Superior temporal gyrus (tissue), 1 donor: ENCODE data around the gene EFCAB9.
"Not testable (repeated sequence)": the region's sequence is repeated elsewhere in the genome, so short reads cannot be mapped to it uniquely, and the experiment has no call there.

ENCODE experiments used
- DNase-seq: peaks from one replicate; pipeline ENCODE4 v3.0.0-alpha.2; 2016; ENCODE audit errors: extremely low spot score

EFCAB9 gene

GRCh38 chr5:172188033-172188892 lies 5.7 kb upstream of the EFCAB9 start, which contains the start of gene STK10:
Gene STK10, minus strand, starts transcription at chr5:172188224. Its CDS starts 182 bp downstream, at chr5:172188042.
- DNase-seq, result peak; percentile 85

GRCh38 chr5:172188893-172189692 lies 4.9 kb upstream of the EFCAB9 start:
- no peak for DNase-seq

GRCh38 chr5:172189693-172190296 lies 4.2 kb upstream of the EFCAB9 start:
- DNase-seq, result no peak

- no peak for DNase-seq
These were observed 1.2 kb downstream of the EFCAB9 start for GRCh38 chr5:172194985-172195774.

GRCh38 chr5:172197775-172198174 lies 3.8 kb downstream of the EFCAB9 start:
- DNase-seq, result not testable (repeated sequence)

- DNase-seq, result no peak
These were observed 5.5 kb downstream of the EFCAB9 start for GRCh38 chr5:172199446-172199845.

- no peak for DNase-seq
These were observed 6.5 kb downstream of the EFCAB9 start for GRCh38 chr5:172200476-172200875.

- not testable (repeated sequence) for DNase-seq
These were observed 12.0 kb downstream of the EFCAB9 start for GRCh38 chr5:172205984-172206383.

- DNase-seq, result no peak
These were observed 13.5 kb downstream of the EFCAB9 start for GRCh38 chr5:172207511-172207910.

GRCh38 chr5:172209714-172210113 lies 15.7 kb downstream of the EFCAB9 start:
- no peak for DNase-seq

- no peak for DNase-seq
These were observed 17.7 kb downstream of the EFCAB9 start for GRCh38 chr5:172211676-172212075.

GRCh38 chr5:172213126-172213525 lies 19.2 kb downstream of the EFCAB9 start:
- DNase-seq, result no peak

GRCh38 chr5:172216345-172216744 lies 22.4 kb downstream of the EFCAB9 start:
- DNase-seq, result no peak

GRCh38 chr5:172219296-172219695 lies 25.3 kb downstream of the EFCAB9 start:
- no peak for DNase-seq

GRCh38 chr5:172223901-172224873 lies 30.2 kb downstream of the EFCAB9 start:
- no peak for DNase-seq

GRCh38 chr5:172224996-172225395 lies 31.0 kb downstream of the EFCAB9 start:
- DNase-seq, result no peak

- no peak for DNase-seq
These were observed 35.9 kb downstream of the EFCAB9 start for GRCh38 chr5:172229904-172230303.

- no peak for DNase-seq
These were observed 40.1 kb downstream of the EFCAB9 start for GRCh38 chr5:172234031-172234430.

GRCh38 chr5:172235132-172235780 lies 41.3 kb downstream of the EFCAB9 start:
- no peak for DNase-seq
